ENCODE results near the gene SLC5A5. TPM values are rescaled to one million over a fixed set of nuclear protein-coding genes. Genes with fewer than 3 reads are reported as not detected.

The SLC5A5 gene
- not detected in 2 replicates for total RNA-seq

GRCh38 chr19:17871878-17872250, at the start of gene SLC5A5:
Gene SLC5A5 (plus strand): TSS chr19:17871945. CDS start chr19:17872320, 375 bp downstream.
- DNase-seq (ENCODE audit: low read depth in 2 of 2) = no peak

DNA sequence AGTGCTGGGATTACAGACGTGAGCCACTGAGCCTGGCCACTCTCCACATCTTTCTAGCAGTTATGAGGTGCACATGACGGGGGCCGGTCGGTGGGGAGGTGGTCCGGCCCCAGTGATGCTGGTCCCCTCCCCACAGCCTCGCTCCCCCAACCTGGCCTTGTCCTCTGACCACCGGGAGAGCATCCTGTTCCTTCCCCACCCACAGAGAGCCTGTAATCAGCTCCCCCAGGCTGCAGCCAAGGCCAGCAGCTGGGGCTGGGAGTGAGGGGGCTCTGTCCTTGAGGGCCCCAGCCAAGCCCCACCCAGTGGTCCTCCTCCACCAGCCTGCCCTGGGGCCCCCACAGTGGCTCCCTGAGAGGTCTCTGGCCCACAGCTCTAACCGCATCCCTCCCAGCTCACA, 47.4 kb upstream of the SLC5A5 start:
- DNase-seq (ENCODE audit: low read depth in 2 of 2) = no peak

- no peak for DNase-seq (ENCODE audit: low read depth in 2 of 2)
These were observed 45.2 kb upstream of the SLC5A5 start for GRCh38 chr19:17826508-17827056.

DNA sequence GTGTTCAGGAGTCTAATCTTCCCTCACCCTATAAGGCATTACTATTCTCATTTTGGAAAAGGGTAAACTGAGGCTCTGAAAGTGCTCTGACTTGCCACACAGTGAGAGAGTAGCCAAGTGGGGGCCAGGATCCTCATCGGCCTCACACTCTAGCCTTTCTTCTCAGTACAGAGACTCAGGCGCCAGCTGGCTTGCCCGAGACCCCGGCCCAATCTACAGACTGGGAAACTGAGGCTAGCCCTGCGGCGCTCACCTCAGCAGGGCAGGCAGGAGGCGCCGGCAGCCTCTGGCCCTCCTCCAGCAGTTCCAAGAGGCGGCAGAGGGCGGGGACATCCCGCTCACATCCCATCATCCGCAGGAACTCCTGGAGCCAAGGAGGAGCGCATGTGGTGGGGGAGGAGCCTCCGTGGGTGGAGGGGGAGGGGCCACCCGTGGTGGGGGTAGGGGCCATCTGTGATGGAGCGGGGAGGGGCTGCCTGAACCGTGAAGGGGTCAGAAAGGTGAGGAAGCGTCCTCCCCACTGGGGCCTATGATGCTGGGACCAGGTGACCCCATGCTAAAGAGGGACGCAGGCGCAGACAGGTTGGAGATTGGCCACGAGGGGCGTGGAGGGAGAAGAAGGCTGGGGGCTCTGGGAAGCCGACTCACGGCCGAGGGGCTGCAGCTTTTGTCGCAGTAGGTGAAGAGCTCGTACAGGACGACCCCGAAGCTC, 41.7 kb upstream of the SLC5A5 start:
- DNase-seq (ENCODE audit: low read depth in 2 of 2) = peak in 1 of 2 donors; percentile 46

DNA sequence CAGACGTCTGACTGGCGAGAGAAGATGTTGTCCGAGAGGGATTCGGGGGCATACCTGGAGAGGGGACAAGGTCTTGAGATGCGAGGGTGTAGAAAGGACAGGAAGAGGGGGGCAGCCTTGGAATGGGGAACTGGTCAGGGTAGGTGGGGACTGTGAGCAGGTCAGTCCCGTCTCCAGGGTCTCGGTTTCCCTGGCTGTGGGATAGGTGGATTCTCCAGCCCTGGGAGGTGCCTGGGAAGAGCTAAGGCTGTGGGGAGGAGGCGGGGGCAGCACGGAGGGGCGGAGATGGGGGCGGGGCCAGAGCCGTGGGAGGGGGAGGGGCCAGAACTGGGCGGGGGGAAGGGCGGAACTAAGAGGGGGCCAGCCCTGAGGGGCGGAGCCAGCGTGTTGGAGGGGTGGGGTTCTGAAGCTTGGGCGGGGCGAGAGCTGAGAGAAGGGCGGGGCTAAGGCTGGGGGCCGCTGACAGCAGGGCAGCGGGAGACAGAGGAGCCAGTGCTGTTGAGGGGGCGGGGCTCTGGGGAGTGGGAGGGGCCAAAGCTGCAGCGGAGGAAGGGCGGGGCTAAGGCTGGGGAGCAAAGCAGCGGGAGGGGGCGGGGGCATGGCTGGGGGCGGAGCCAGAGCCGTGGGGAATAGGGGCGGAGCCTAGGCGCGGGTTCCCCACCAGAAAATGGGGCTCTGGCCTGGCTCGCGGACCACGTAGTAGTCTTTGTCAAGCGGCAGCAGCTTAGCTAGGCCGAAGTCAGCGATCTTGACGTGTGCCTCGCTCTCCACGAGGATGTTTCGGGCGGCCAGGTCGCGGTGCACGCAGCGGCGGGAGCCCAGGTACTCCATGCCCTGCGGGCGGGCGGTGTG, 41.0 kb upstream of the SLC5A5 start:
- DNase-seq (ENCODE audit: low read depth in 2 of 2) = peak; percentile 87 to 91

DNA sequence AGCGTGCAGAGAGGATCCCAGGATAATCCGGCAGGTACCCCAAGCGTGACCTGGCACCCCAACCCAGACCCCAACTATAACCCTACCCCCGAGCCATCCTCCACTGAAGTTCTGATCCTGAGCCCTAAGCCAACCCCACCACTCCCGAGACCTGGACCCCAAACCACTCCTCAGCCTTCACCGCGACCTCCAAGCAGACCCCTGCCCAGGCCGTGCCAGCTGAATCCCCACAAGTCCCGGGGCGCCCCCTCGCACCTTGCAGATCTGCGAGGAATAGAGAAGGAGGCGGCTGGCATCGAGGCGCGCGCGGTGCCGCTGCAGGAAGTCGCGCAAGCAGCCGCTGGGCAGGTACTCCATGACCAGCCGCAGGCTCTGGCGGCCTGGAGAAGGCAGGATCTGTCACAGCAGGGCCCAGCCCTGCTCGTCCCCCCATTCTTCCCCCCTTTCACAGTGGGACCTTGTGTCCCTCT, 40.3 kb upstream of the SLC5A5 start:
- no peak for DNase-seq (ENCODE audit: low read depth in 2 of 2)

- no peak for DNase-seq (ENCODE audit: low read depth in 2 of 2)
These were observed 39.1 kb upstream of the SLC5A5 start for GRCh38 chr19:17832443-17833208.

GRCh38 chr19:17834350-17835181, 37.2 kb upstream of the SLC5A5 start:
- DNase-seq (ENCODE audit: low read depth in 2 of 2) = no peak

DNA sequence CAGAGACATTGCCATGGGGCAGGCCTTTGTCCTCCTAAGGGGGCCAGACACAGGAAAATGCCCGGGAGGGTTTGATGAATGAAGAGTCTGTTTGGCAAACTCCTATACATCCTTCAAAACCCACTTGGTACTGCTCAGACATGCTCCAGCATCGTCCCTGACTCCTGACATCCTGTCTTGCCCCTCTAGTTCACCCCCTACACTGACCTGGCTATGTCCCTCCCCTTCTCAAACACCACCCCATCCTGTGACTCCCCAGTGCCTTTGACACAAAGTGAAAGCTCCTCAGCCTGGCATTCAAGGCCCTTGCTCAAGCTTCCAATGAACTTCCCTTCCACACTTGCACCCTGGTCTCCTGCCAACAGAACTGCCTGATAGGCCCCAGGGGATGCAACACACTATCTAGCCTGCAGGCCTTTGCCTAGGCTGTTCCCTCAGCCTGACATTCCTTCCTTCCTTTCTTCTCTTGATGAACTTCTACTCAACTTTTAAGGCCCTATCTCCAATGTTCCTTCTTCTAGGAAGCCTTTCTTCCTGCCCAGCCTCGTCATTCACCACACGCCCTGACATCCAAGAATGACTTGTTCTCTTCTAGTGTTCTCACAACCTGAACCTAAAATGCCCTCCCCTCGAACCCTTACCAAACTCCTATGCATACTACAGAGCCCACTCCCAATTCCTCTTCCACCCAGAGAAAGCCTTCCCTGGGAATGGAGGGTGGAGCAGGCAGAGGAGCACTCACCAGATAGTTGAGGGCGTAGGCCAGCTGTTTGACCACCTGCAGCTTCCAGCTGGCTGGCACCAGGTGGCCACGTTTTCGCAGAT, 36.4 kb upstream of the SLC5A5 start:
- DNase-seq (ENCODE audit: low read depth in 2 of 2) = no peak

GRCh38 chr19:17836530-17836929, 35.2 kb upstream of the SLC5A5 start:
- DNase-seq (ENCODE audit: low read depth in 2 of 2) = no peak

GRCh38 chr19:17837972-17838371, 33.8 kb upstream of the SLC5A5 start:
- DNase-seq (ENCODE audit: low read depth in 2 of 2) = no peak

- DNase-seq (ENCODE audit: low read depth in 2 of 2) = no peak
These were observed 31.7 kb upstream of the SLC5A5 start for GRCh38 chr19:17840019-17840418.

GRCh38 chr19:17841371-17841809, 30.4 kb upstream of the SLC5A5 start:
- no peak for DNase-seq (ENCODE audit: low read depth in 2 of 2)

DNA sequence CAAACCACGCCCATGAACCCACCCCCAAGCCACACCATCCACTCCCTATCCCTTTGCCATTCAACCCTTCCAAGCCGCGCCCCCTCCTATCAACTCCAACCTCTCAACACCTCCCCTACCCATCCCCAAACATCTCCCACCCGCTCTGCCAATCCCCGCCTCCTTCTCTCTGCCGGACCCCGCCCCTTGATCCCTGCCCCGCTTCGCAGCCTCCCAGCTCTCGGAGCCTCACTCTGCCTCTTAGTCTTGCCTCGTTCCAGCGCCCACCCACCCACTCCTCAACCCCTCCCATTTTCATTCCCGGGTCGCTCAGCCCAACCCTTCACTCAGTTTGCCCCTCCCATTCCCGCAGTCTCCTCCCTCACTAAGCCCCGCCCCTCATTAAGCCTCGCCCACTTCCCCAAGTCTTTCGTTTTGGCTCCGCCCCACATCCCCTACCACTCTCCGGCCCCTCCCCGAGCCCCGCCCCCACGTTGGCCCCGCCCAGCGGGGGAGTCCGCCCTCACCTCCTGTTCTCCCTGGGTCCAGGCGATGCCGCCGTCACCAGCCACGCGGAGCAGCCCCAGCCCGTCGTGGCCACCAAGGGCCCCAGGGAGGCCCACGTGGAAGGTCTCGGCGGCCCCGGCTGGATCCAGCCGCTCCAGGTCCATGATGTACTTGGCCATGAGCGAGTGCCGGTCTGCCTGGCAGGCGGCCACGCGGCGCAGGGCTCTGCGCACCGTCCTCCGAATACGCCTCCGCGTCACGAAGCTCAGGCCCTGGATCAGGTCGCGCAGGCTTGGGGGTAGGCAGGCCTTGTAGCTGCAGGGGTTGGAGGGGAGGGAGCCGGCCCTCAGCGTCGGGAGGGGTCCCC, 29.7 kb upstream of the SLC5A5 start:
- peak; percentile 68 to 84 for DNase-seq (ENCODE audit: low read depth in 2 of 2)

GRCh38 chr19:17842663-17843291, 29.0 kb upstream of the SLC5A5 start:
- no peak for DNase-seq (ENCODE audit: low read depth in 2 of 2)

- DNase-seq (ENCODE audit: low read depth in 2 of 2) = no peak
These were observed 28.4 kb upstream of the SLC5A5 start for GRCh38 chr19:17843292-17843827.

GRCh38 chr19:17843908-17844490, 27.7 kb upstream of the SLC5A5 start:
- DNase-seq (ENCODE audit: low read depth in 2 of 2) = no peak

GRCh38 chr19:17846146-17846545, 25.6 kb upstream of the SLC5A5 start:
- no peak for DNase-seq (ENCODE audit: low read depth in 2 of 2)
